ENCODE data around the gene CADM1.

The CADM1 gene

DNA sequence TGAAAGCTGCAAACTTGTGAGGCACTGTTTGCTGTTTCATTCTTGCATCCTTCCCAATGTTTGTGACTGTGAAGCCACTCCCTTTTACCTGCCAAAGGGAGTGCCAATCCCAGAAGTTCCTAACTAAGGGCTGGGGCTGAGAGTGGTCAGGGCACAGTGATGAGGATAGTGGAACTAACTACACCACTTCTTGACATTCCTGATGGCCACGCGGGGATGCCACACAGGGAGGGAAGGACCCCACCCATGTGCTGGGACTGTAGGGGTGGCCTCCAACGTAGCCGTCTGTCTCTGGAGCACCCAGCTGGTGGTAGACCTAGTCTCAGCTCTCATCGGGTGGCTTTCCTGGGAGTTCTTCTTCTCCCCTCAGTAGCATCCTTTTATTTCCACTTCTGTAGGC is 335.5 kb downstream of the CADM1 start:
- DNase-seq: no peak

- no peak for DNase-seq
Measured at GRCh38 chr11:115168229-115168671, 336.0 kb downstream of the CADM1 start.

DNA sequence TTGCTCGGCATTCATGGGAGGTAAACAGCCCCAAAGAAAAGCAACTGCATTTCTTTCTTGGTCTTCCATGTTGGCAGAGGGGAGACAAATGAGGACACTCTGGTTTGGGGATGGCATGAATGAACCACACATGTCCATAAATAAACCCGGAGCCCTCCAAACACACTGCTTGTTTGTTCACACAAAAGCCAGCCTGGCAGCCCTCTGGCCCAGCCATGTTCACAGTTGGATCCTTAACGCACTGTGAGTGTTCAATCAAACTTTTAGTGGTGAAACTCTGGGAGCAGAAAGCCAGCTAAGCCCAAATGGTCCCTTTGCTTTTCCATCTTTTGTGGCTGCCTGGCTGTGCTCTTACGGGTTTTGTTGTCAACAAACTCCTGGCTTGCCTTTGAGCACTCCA is 336.8 kb downstream of the CADM1 start:
- no peak for DNase-seq

DNA sequence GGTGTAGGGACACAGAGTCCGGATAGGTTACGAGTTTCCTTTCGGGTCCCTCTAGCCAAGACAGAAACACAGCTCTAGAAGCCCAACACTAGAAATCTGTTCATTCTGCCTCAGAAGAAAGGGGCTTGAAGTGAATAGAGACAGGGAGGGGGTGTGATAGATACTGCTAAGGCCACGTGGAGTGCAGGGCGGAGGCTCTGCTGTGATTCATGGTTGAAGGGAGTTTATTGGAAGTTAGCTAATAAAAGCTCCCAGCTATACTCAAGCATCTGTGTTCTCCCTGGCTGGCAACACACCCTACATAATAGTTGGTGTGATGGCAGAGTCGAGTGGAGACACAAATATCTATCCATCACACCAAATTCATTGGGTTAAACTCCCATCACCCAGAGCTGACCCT is 337.4 kb downstream of the CADM1 start:
- DNase-seq: no peak

- DNase-seq: no peak
Measured at GRCh38 chr11:115164774-115165173, 339.4 kb downstream of the CADM1 start.

DNA sequence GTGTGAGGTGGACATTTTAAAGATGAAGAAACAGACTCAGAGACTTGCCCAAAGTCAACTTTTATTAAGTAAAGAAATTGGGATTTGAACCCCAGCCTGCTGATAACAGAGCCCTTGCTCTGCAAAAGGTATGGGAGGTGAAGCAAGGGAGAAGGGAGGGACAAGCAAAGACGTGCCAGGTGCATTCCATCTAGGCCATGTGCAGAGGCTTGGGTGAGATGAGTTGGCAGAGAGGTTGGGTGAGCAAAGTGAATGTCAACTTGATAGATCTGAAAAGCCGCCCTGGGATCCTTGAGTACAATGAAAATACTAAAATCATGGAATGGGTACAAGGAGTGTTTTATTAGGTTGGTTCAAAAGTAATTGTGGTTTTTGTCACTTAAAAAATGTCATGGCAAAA is 341.3 kb downstream of the CADM1 start:
- no peak for DNase-seq

GRCh38 chr11:115161876-115162275 is 342.3 kb downstream of the CADM1 start:
- DNase-seq: no peak

DNA sequence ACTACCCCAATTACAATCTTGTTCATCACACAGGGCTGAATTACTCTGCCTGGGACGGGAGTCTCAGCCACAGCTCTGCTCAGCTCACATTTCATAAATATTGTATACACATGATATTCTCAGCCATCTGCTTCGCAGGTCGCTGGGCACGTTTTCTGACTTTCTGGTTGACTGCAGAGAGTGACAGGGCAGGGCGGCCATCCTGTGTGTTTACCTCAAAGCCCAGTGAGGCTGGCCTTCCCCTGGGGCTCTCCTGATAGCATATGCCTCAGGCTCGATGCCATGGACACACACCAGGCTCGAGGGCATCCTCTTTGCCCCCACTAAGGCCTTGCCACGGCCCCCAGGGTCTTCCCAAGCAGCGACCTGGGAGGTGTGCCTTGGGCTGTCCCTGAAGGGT is 345.0 kb downstream of the CADM1 start:
- no peak for DNase-seq

- no peak for DNase-seq
Measured at GRCh38 chr11:115158053-115158452, 346.2 kb downstream of the CADM1 start.

DNA sequence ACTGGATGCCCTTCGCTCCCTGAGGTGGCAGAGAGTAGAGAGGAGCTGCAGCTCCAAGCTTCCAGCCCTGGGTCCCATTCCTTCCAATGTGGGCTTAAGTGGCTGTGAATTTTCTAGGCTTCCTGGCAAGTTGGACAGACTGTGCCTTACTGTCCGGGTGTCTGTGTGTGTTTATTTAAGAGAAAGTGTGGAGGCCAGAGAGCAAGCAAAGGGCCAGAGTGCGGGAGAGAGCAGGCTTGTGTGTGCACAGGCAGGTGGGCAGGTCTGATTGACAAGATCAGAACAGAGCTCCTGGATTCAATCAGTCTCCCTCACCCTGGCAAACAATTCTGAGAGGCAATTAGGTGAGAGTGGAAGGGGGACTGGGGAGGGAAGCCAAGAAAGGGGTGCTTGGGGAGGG is 347.0 kb downstream of the CADM1 start:
- DNase-seq: no peak

GRCh38 chr11:115155978-115156377 is 348.2 kb downstream of the CADM1 start:
- DNase-seq: no peak

DNA sequence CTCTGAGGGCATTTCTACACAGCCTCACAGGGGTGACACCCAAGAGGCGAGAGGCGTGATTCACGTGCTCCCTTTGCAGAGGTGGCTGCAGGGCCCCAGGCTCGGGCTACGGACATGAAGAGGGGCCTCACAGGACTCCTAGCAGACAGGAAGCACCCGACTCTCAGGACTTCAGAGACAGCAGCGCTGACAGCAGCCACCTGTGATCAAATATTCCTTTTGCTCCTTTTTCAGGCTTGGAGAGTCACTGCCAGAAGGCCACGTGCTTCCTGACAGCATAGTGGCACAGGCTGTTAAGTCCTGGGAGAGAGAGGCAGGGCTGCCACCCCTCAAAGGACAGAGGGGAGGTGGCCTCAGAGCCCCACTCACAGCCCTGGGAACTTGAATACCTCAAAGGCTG is 348.9 kb downstream of the CADM1 start:
- no peak for DNase-seq

GRCh38 chr11:115154355-115154736 is 349.9 kb downstream of the CADM1 start:
- no peak for DNase-seq

GRCh38 chr11:115153731-115154354 is 350.4 kb downstream of the CADM1 start:
- no peak for DNase-seq

GRCh38 chr11:115153135-115153534 is 351.1 kb downstream of the CADM1 start:
- DNase-seq: no peak

DNA sequence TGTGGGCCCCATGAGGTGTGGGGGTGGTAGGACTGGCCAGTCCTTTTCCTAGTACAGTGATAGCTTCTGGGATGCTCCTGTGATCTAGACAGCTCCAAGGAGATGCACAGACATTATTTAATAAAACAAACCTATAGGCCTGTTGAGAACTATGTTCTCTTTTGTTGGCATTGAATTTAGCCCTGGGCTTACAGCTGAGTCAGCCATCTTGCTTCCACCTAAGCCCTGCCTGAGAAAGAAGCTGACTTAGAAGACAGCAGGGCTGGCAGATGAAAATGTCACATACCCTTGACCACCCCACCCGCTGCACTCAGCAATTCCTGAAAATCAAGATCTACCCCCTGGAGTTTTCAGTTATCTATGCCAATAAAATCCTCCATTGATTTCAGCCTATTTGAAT is 353.2 kb downstream of the CADM1 start:
- DNase-seq: no peak

GRCh38 chr11:115148691-115149090 is 355.5 kb downstream of the CADM1 start:
- DNase-seq: no peak

- DNase-seq: no peak
Measured at GRCh38 chr11:115148101-115148500, 356.1 kb downstream of the CADM1 start.

DNA sequence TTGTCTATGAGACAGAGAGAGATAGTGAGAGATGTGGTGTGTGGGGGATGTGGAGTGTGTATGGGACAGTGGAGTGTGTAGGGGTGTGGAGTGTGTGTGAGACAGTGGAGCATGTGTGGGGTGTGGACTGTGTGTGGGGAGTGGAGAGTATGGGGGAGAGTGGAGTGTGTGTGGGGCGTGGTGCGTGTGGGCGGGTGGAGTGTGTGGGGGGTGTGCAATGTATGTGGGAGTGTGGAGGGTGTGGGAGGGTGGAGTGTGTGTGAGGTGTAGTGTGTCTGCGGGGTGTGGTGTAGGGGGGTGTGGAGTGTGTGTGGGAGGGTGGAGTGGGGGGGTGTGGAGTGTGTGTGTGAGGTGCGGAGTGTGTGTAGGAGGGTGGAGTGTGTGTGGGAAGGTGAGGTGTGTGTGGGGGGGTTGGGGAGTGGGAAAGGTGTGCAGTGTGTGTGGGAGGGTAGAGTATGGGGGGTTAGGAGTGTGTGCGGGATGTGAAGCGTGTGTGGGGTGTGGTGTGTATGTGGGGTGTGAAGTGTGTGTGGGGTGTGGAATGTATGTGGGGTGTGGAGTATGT is 356.9 kb downstream of the CADM1 start:
- DNase-seq: no peak

GRCh38 chr11:115146425-115146824 is 357.8 kb downstream of the CADM1 start:
- no peak for DNase-seq

- no peak for DNase-seq
Measured at GRCh38 chr11:115145324-115145723, 358.9 kb downstream of the CADM1 start.

DNA sequence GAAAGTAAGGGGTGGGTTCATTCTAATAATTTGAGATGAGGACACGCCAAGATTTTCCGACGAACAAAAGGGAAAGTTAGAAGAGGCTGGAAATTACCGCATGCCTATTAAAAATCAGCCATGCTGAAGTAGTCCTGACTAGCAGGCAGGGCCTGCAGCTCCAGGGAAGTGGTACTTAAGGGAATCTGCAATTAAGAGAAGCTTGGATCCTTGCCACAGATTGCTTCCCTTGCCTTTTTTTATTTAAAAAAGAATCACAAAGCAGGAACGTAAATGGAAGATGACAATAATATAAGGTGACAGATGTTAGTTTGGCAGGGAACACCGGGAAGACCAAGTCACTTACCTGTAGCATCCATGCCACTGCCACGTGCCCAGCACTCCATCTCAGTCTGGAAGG is 359.3 kb downstream of the CADM1 start:
- DNase-seq: no peak

DNA sequence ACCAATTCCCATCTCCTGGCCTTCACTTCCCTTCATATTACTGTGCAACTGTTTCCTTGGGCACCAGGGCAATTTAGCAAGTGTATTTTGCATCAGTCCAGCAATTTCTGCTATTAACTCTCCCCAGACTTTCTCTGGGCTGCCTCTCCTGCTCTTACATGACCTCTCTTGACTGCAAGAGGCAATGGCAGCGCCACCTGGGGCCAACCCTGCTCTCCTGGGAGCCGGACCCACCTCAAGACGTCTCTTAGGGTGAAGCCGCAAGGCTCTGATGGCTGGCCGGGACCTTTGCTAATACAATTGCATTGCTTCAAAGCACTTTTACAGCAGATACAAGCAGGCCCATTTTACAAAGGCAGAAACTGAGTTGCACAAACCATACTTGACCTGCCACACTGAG is 360.2 kb downstream of the CADM1 start:
- DNase-seq: no peak

GRCh38 chr11:115141231-115142114 is 362.7 kb downstream of the CADM1 start:
- no peak for DNase-seq

All from stimulated activated CD4-positive, alpha-beta T cell treated with anti-CD3 and anti-CD28 coated beads, Interleukin-4, amount 100 ng/mL, for 24 hours (primary cell).